ENCODE data around the gene CXCL6.

The CXCL6 gene

DNA sequence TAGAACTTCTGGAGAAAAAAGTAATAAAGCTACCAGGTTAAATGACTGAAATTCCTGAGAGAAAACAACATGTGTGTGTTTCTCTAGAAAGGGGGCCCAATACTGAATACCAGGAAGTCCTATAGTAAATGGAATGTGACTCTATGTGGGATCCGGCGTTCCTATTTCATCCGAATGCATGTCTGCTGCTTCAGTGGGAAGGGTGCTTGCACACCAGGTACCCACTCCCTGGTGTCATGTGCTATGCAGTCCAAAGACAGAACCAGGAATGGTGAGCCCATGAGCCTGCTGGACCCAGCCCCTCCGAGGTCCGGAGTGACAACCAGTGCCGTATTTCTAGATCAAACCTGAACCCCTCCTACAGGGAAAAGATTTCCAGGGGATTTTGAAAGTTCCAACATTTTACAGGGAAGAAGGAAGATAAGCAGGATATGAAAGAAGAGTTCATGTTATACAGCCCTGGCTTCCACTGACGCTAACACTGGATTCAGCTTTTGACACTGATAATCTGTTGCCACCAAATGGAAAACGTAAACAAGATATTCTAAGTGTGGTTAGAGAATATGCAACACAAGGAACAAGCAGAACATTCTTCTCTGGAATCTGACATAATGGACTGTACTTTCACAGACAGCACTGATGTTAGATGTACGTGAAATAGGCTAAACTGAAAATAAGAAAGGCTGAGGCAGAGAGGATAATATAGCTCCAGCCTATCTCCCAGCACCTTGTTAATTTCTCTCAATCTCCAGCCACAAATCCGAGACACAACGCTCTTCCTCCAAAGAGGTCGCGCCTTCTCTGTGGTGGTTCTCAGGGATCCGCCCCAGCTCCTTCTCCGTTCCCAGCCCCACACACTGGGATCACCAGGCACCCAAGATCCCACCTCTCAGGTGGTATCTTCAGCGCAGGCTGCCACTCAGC is 32.0 kb downstream of the CXCL6 start:
- no peak for DNase-seq (ENCODE audit: insufficient read length, low spot score)
- TF ChIP-seq POLR2A (IDR thresholded peaks at IDR 0.05; ENCODE audit: low read depth, low read length) = no peak
- FAIRE-seq = no peak

GRCh38 chr4:73869130-73870055 is 32.9 kb downstream of the CXCL6 start, which contains the start of gene CXCL1:
TSS of gene CXCL1 (plus strand) at chr4:73869393. CDS start at chr4:73869471, 78 bp downstream.
- FAIRE-seq = no peak

GRCh38 chr4:73870260-73870659 is 33.8 kb downstream of the CXCL6 start:
- FAIRE-seq (no peak), DNase-seq (ENCODE audit: insufficient read length, low spot score) (no peak)
- TF ChIP-seq POLR2A (IDR thresholded peaks at IDR 0.05; ENCODE audit: low read depth, low read length) = no peak

More at GRCh38 chr4:73869130-73870055, 32.9 kb downstream of the CXCL6 start, which contains the start of gene CXCL1:
- no peak for DNase-seq (ENCODE audit: insufficient read length, low spot score)
- TF ChIP-seq POLR2A (IDR thresholded peaks at IDR 0.05; ENCODE audit: low read depth, low read length) = no peak

DNA sequence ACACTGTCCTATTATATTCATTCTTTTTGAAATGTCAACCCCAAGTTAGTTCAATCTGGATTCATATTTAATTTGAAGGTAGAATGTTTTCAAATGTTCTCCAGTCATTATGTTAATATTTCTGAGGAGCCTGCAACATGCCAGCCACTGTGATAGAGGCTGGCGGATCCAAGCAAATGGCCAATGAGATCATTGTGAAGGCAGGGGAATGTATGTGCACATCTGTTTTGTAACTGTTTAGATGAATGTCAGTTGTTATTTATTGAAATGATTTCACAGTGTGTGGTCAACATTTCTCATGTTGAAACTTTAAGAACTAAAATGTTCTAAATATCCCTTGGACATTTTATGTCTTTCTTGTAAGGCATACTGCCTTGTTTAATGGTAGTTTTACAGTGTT is 34.3 kb downstream of the CXCL6 start:
- FAIRE-seq (no peak), DNase-seq (ENCODE audit: insufficient read length, low spot score) (no peak)
- TF ChIP-seq POLR2A (IDR thresholded peaks at IDR 0.05; ENCODE audit: low read depth, low read length) = no peak

GRCh38 chr4:73871511-73872310 is 35.2 kb downstream of the CXCL6 start:
- FAIRE-seq (no peak), DNase-seq (ENCODE audit: insufficient read length, low spot score) (no peak)
- TF ChIP-seq POLR2A (IDR thresholded peaks at IDR 0.05; ENCODE audit: low read depth, low read length) = no peak

- TF ChIP-seq POLR2A (IDR thresholded peaks at IDR 0.05; ENCODE audit: low read depth, low read length) = no peak
- DNase-seq (ENCODE audit: insufficient read length, low spot score) = no peak
- FAIRE-seq = no peak
These were observed 36.0 kb downstream of the CXCL6 start for GRCh38 chr4:73872316-73873108.

DNA sequence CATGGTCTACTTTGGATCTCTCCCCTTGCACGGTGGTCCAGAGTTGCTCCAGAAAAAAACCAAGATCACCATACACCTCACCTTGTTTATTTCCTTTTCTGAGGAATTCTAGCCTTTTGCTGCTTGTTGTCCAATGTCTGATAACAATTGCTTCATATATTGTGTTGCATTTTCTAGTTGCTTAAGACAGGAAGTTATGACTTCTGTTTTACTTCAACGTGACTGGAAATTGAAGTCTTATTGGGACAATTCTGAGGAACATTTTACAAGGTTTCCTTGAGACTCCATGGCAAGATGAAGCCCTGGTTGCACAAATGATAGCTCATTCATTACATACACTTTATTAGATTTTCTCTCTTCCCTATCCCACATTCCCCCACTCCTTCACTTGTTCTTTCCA is 37.9 kb downstream of the CXCL6 start:
- TF ChIP-seq POLR2A (IDR thresholded peaks at IDR 0.05; ENCODE audit: low read depth, low read length) = no peak
- FAIRE-seq (no peak), DNase-seq (ENCODE audit: insufficient read length, low spot score) (no peak)

DNA sequence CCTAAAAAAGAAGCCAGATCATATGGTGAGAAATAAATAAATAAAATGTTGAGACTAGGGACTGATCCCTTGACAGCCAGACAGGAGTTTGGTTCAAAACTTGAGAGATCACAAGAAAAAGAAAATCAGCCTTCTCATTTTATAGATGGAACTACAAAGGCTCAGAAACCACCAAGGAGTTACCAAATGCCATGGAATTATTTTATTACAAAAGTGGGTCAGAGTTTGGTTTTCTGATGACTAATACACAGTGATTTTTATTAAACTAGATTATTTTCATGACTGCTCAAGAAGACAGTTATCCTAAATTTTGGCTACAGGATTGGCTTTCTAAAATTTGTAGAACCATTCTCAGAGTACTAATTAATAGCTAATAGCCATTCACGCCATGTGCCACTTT is 38.9 kb downstream of the CXCL6 start:
- no peak for TF ChIP-seq POLR2A (IDR thresholded peaks at IDR 0.05; ENCODE audit: low read depth, low read length)
- DNase-seq (ENCODE audit: insufficient read length, low spot score) (no peak), FAIRE-seq (no peak)

DNA sequence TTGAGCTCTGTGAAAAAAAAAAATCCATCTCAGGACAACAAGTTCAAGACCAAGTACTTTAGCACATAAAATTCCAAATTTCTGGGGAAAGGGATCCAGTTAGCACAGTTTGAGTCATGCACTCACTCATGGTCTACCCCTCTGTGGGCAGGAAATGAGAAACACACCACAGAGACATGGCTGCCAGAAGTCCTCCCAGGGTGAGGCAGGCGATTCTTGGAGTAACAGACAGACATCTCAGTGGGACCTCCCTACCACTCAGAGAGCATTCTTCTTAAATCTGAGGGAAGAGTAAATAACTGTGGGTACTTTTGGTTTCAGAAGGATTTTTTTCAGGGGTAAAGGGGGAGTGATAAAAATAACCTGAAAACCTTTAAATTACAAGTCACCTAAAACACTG is 46.8 kb downstream of the CXCL6 start:
- FAIRE-seq = peak; percentile 90
- DNase-seq (ENCODE audit: insufficient read length, low spot score) = no peak
- no peak for TF ChIP-seq POLR2A (IDR thresholded peaks at IDR 0.05; ENCODE audit: low read depth, low read length)

- TF ChIP-seq POLR2A (IDR thresholded peaks at IDR 0.05; ENCODE audit: low read depth, low read length) = no peak
- DNase-seq (ENCODE audit: insufficient read length, low spot score) = no peak
- peak; percentile 66 for FAIRE-seq
These were observed 49.2 kb downstream of the CXCL6 start for GRCh38 chr4:73885574-73886267.

Data from H54 (cell line).